ENCODE results near the gene ENTPD3.

Gene ENTPD3, protein sequence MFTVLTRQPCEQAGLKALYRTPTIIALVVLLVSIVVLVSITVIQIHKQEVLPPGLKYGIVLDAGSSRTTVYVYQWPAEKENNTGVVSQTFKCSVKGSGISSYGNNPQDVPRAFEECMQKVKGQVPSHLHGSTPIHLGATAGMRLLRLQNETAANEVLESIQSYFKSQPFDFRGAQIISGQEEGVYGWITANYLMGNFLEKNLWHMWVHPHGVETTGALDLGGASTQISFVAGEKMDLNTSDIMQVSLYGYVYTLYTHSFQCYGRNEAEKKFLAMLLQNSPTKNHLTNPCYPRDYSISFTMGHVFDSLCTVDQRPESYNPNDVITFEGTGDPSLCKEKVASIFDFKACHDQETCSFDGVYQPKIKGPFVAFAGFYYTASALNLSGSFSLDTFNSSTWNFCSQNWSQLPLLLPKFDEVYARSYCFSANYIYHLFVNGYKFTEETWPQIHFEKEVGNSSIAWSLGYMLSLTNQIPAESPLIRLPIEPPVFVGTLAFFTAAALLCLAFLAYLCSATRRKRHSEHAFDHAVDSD

GRCh38 chr3:40387001-40387894 is at the start of gene ENTPD3:
Gene ENTPD3, plus strand, starts transcription at chr3:40387184. Its CDS starts 874 bp downstream, at chr3:40388058.
- DNase-seq (ENCODE audit: insufficient read length, low spot score) (no peak), FAIRE-seq (no peak)

GRCh38 chr3:40339871-40340270 is 47.1 kb upstream of the ENTPD3 start:
- no peak for FAIRE-seq
- no peak for DNase-seq (ENCODE audit: insufficient read length, low spot score)

GRCh38 chr3:40340541-40341170 is 46.3 kb upstream of the ENTPD3 start:
- DNase-seq (ENCODE audit: insufficient read length, low spot score) (no peak), FAIRE-seq (no peak)

DNA sequence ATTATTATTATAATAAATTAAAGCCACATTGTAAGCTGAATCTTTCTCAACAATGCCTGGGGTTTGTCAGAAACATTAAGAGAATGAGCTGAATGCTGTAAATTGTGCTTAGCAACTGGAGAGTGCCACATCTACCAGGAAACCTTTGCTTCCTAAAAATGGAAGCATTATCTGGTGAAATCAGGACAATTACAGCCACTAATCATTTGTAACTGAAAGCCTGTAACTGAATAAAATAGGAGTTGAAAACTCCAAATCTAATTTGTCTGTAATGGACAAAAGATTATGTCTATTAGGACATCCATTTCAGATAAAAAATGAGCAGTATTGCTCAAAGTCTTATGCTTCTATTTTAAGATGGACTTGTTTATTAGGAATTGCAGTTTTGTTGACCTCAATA is 45.3 kb upstream of the ENTPD3 start:
- no peak for DNase-seq (ENCODE audit: insufficient read length, low spot score)
- FAIRE-seq: no peak

DNA sequence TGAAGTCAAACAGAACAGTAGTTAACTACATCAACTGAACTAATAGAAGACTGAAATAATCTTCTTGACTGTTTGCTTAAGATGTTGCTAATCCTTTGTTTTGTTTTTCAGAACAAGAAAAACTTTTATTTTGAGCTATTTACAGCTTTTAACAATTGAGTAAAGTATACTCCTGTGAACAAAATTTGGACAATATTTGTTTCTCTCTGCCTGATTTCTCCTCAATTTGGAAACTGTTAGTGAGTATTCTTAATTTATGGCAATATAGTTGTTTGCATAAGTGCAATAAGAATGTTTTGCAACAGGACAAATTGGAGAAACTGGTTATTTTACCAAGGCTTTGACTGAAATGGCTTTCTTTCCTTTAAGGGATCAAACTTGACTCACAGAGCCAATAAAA is 36.5 kb upstream of the ENTPD3 start:
- DNase-seq (ENCODE audit: insufficient read length, low spot score): no peak

GRCh38 chr3:40355410-40355809 is 31.6 kb upstream of the ENTPD3 start:
- no peak for DNase-seq (ENCODE audit: insufficient read length, low spot score)
- FAIRE-seq: no peak

More for the DNA sequence above, 36.5 kb upstream of the ENTPD3 start:
- FAIRE-seq: no peak

DNA sequence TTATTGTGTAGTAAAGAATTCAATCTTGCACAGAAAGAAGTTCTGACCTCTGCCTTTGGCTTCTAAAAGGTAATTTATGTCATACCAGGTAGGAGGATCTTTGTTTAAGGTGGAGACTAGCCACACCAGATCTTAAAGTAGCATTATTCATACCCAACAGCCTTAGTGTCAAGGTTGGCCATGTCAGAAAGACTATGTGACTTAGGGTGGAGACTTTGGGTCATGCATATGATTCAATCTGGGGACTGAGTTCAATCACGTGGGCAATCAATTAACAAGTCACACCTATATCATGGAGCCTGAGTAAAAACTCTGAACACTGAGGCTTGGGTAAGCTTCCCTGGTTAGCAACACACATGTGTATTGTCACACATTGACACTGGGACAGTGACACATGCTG is 28.5 kb upstream of the ENTPD3 start:
- FAIRE-seq: no peak

GRCh38 chr3:40363674-40364073 is 23.3 kb upstream of the ENTPD3 start:
- FAIRE-seq (no peak), DNase-seq (ENCODE audit: insufficient read length, low spot score) (no peak)

More for the DNA sequence above, 28.5 kb upstream of the ENTPD3 start:
- DNase-seq (ENCODE audit: insufficient read length, low spot score): no peak

- DNase-seq (ENCODE audit: insufficient read length, low spot score): no peak
- FAIRE-seq: no peak
Observed at GRCh38 chr3:40366203-40367162, 20.5 kb upstream of the ENTPD3 start.

DNA sequence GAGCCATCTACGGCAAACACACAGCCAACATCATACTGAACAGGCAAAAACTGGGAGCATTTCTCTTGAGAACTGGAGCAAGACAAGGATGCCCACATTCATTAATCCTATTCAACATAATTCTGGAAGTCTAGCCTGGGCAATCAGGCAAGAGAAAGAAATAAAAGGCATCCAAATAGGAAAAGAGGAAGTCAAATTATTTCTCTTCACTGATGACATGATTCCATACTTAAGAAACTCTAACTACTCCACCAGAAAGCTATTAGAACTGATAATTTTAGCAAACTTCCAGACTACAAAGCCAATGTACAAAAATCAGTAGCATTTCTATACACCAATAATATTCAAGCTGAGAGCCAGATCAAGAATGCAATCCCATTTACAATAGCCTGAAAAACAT is 17.3 kb upstream of the ENTPD3 start:
- DNase-seq (ENCODE audit: insufficient read length, low spot score): no peak
- no peak for FAIRE-seq

DNA sequence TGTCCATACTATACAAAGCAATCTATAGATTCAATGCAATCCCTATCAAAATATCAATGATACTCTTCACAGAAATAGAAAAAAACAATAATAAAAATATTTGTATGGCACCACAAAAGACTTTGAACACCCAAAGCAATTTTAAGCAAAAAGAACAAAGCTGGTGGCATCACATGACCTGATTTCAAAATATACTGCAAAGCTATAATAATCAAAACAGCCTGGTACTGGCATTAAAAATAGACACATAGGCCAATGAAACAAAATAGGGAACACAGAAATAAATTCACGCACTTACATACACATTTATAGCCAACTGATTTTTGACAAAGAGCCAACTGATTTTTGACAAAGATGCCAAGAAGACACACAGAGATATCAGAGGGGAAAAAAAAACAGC is 9.2 kb upstream of the ENTPD3 start:
- FAIRE-seq: no peak

GRCh38 chr3:40379674-40380306 is 7.2 kb upstream of the ENTPD3 start:
- no peak for FAIRE-seq
- DNase-seq (ENCODE audit: insufficient read length, low spot score): no peak

More for the DNA sequence above, 9.2 kb upstream of the ENTPD3 start:
- DNase-seq (ENCODE audit: insufficient read length, low spot score): no peak

DNA sequence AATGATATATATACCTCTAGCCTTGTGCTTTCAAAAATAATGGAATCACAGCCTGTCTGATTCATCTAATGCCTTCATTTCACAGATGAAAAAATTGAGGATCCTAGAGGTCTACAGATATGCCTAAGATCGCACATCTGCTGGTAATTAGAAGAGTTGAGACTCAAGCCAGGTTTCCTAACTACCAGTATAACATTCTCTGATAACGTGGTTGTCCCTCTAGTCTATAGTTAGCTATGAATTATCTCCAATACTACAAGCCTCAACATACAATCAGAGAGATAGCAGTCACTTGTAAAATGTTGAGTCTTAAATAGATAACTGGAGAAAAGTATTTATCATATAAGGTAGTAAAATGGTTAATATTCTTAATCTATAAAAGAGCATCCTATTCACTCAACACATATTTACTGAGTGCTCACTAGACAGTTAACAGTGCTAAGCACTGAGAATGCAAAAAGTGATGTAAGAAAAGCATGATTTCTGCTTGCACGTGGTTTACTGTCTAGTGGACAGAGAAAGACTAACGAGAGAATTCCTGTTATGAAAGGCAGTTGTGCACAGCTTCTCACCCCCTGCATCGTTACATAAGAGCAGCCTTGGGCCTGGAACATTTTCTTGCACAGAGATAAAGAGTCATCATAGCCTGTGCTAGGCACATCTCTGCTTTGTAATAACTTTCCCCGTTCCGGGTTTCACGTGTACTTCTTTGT is 4.9 kb upstream of the ENTPD3 start:
- DNase-seq (ENCODE audit: insufficient read length, low spot score) (no peak), FAIRE-seq (no peak)

DNA sequence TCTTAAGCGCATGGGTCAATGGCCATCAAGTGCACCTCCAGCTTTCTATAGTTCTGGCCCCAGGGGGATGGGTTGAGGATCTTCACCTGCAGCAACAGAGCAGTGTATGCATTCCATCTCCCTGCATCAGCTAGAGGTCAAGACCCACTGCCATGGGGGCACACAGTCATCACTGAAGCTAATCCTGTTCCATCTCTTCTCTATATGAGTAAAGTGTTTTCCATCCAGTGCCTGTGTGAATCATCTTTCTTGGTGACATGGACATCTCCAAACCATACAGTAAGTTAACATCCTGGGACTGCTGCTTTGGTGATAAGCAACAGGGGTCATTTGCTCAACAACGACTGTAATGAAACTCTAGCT is 4.4 kb upstream of the ENTPD3 start:
- DNase-seq (ENCODE audit: insufficient read length, low spot score) (no peak), FAIRE-seq (no peak)

DNA sequence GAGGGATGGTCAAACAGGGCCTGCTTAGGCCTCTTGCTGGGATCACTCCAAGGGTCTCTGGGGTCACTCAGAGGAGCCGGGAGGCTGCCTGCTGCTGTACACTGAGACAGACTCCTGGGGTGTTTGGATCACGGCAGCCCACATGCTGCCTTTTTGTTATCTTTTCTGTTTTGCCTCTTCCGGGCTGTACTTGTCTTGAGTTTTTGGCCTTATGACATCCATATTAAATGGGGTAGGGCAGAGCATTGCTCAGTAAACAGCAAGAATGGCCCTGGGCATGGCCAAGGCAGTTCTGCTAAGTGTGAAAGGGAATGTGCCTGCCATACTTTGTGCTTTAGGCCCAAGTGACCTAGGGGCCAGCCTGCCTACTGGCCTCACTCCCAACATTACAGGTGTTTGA is 771 bp upstream of the ENTPD3 start:
- no peak for DNase-seq (ENCODE audit: insufficient read length, low spot score)
- no peak for FAIRE-seq

GRCh38 chr3:40387895-40388254 is 891 bp downstream of the ENTPD3 start:
- no peak for DNase-seq (ENCODE audit: insufficient read length, low spot score)

GRCh38 chr3:40396406-40396805 is 9.4 kb downstream of the ENTPD3 start:
- DNase-seq (ENCODE audit: insufficient read length, low spot score) (no peak), FAIRE-seq (no peak)

More at GRCh38 chr3:40387895-40388254, 891 bp downstream of the ENTPD3 start:
- no peak for FAIRE-seq

GRCh38 chr3:40397129-40397528 is 10.1 kb downstream of the ENTPD3 start:
- FAIRE-seq: no peak
- no peak for DNase-seq (ENCODE audit: insufficient read length, low spot score)

- FAIRE-seq (no peak), DNase-seq (ENCODE audit: insufficient read length, low spot score) (no peak)
Observed at GRCh38 chr3:40397912-40398311, 10.9 kb downstream of the ENTPD3 start.

Measured in HTR-8/SVneo (cell line).